NCI-H1694 (cell line): ENCODE data around the gene ST6GALNAC6.

ENCODE experiments used
- DNase-seq: peaks from one replicate; lab custom pipeline; 2025; lab: John Stamatoyannopoulos, UW

The ST6GALNAC6 gene

GRCh38 chr9:127934248-127934647, 34.8 kb upstream of the ST6GALNAC6 start:
- DNase-seq = no peak

- DNase-seq = no peak
These were observed 31.9 kb upstream of the ST6GALNAC6 start for GRCh38 chr9:127931092-127931881.

GRCh38 chr9:127930231-127931091, 31.1 kb upstream of the ST6GALNAC6 start, which contains the start of gene PIP5KL1:
TSS of gene PIP5KL1 (minus strand) at chr9:127930777. CDS start at chr9:127930752, 25 bp downstream.
- no peak for DNase-seq

- no peak for DNase-seq
These were observed 30.2 kb upstream of the ST6GALNAC6 start for GRCh38 chr9:127929625-127929979.

- DNase-seq = no peak
These were observed 29.5 kb upstream of the ST6GALNAC6 start for GRCh38 chr9:127928676-127929624.

- no peak for DNase-seq
These were observed 28.7 kb upstream of the ST6GALNAC6 start for GRCh38 chr9:127927988-127928675.

- no peak for DNase-seq
These were observed 28.0 kb upstream of the ST6GALNAC6 start for GRCh38 chr9:127927201-127927987.

- no peak for DNase-seq
These were observed 27.4 kb upstream of the ST6GALNAC6 start for GRCh38 chr9:127926906-127927200.

GRCh38 chr9:127925959-127926905, 26.8 kb upstream of the ST6GALNAC6 start:
- DNase-seq = no peak

GRCh38 chr9:127924736-127925444, 25.5 kb upstream of the ST6GALNAC6 start:
- DNase-seq = no peak

- no peak for DNase-seq
These were observed 24.4 kb upstream of the ST6GALNAC6 start for GRCh38 chr9:127923771-127924170.

- DNase-seq = peak; percentile 36
These were observed 23.6 kb upstream of the ST6GALNAC6 start for GRCh38 chr9:127923046-127923445.

- no peak for DNase-seq
These were observed 22.2 kb upstream of the ST6GALNAC6 start for GRCh38 chr9:127921557-127922120.

- no peak for DNase-seq
These were observed 21.4 kb upstream of the ST6GALNAC6 start for GRCh38 chr9:127920794-127921193.

- DNase-seq = no peak
These were observed 19.9 kb upstream of the ST6GALNAC6 start for GRCh38 chr9:127919253-127919815.

GRCh38 chr9:127918183-127919107, 19.0 kb upstream of the ST6GALNAC6 start:
- no peak for DNase-seq

GRCh38 chr9:127917603-127918002, 18.2 kb upstream of the ST6GALNAC6 start:
- DNase-seq = no peak
